GM21360 (cell line): ENCODE results near the gene FTSJ3.
"Not testable (repeated sequence)": the region's sequence is repeated elsewhere in the genome, so short reads cannot be mapped to it uniquely, and the experiment has no call there.

Experiments
- ATAC-seq: cut with Tn5 transposase; IDR thresholded peaks from one replicate; pipeline ENCODE4 v1.9.1; 2021; ENCODE audit warnings: mild to moderate bottlenecking, moderate library complexity; ENCODE audit not compliant: unreplicated experiment

Gene FTSJ3

GRCh38 chr17:63843387-63843888 is 16.0 kb upstream of the FTSJ3 start:
- ATAC-seq = not testable (repeated sequence)

DNA sequence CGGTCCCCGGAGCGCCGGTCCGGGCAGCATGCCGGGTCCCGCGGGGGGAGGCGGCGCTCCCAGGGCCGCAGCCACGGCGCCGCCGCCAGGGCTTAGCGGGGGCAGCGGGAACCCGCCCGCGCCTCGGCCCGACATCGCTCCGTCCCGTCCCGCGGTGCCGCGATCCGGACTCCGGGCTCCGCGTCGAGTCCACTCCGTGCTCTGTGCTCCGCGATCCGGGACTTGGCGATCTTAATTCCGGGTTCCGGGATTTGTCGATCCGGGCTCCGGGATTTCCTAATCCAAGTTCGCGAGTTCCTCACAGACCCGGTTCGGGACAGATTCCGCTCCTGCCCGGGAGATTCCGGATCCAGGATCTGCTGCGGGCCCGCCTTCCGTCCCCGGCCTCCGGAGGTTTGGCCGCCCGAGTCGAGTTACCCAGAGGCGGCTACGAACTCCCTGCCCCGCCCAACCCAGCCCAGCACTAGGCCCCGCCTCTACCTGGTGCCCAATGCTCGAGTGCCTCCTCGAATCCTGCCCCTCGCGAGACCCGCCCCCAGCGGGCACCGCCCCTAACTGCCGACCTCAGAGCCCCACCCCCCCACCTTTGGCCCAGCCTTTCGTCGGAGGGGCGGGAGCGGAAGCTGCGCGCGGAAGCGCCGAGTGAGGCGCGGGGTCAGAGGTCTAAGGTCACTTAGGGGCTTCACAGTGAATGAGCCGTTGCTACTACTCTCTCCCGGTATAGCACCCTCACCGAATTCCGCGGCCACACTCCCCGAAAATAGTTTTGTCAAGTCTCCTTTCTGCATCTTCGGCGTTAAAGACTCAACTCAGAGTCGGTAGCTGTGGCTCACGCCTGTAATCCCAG is 15.3 kb upstream of the FTSJ3 start, which contains the start of gene SMARCD2:
SMARCD2 (minus strand) TSS at position 146 of the 847 bp plus-strand sequence; CDS start at position 135, 11 bp downstream.
- peak; percentile 72 for ATAC-seq

DNA sequence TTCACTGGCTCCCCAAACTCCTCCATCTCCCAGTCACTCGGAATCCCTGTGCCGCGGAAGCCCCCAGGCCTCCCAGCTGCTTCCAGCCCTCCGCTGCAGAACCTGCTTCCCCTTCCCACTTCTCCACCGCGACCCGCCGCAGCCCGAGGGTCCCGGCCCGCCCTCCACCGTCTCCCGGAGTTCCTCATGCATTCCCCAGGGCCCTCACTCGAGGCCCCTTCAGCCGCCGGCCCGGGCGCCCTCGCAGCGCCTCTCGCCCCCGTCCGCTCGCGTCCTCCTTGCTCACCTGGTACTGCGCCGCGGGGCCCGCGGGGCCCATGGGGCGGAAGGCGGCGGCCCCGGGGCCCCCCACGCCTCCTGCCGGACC is 14.7 kb upstream of the FTSJ3 start:
- peak; percentile 17 for ATAC-seq

- ATAC-seq = no peak
Measured at GRCh38 chr17:63841350-63842172, 14.1 kb upstream of the FTSJ3 start.

GRCh38 chr17:63840591-63841349 is 13.3 kb upstream of the FTSJ3 start:
- no peak for ATAC-seq

- no peak for ATAC-seq
Measured at GRCh38 chr17:63838631-63839171, 11.2 kb upstream of the FTSJ3 start.

DNA sequence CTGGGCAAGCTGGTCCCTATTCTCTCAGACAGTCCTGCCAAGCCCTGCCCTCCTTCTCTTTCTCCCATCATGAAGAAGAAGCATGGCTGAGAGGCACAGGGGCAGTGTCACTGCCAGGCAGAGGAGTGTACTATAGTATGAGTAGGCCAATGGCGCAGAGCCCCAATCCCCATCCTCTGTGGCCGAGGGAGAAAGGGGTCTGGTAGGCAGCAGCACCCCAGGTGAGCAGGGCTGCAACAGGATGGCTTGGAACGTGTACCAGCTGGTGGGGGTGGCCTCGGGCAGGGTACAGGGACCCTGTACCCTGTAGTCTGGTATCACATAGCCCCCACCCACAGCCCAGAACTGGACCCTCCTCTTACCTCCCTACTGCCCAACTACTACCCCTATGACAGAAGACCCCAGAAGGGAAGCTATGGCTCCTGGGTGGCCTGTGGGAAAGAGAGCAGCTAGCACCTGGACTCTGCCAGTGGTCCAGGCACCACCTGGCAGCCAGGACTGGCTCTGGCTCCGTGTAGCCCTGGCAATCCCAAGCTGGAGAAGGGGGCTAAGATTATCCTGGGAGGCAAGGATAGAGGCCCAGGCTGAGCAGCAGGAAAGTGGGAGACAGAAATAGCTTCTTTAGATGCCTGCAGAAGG is 10.6 kb upstream of the FTSJ3 start:
- ATAC-seq = no peak

DNA sequence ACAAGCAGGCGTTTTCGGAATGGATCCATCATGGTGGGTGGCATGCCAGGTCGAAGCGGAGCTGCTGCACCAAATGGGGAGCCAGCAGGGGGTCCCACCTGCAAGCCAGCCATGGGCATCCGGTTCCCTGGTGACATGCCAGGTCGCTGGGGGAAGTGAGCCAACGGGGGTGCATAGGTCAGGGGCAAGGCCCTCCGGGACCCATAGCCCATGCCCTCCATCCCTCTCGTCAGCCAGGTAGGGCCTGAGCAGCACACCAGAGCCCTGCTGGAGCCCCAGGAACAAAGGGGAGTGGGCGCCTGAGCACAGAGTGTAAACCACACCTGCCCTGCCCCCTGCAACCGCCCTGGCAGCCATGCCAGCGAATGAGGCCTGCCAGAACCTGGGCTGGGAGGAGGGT is 10.0 kb upstream of the FTSJ3 start:
- no peak for ATAC-seq

- no peak for ATAC-seq
Measured at GRCh38 chr17:63836811-63837210, 9.3 kb upstream of the FTSJ3 start.

GRCh38 chr17:63835167-63835720 is 7.8 kb upstream of the FTSJ3 start:
- no peak for ATAC-seq

GRCh38 chr17:63834431-63835166 is 7.1 kb upstream of the FTSJ3 start:
- no peak for ATAC-seq

- no peak for ATAC-seq
Measured at GRCh38 chr17:63833741-63834373, 6.4 kb upstream of the FTSJ3 start.

DNA sequence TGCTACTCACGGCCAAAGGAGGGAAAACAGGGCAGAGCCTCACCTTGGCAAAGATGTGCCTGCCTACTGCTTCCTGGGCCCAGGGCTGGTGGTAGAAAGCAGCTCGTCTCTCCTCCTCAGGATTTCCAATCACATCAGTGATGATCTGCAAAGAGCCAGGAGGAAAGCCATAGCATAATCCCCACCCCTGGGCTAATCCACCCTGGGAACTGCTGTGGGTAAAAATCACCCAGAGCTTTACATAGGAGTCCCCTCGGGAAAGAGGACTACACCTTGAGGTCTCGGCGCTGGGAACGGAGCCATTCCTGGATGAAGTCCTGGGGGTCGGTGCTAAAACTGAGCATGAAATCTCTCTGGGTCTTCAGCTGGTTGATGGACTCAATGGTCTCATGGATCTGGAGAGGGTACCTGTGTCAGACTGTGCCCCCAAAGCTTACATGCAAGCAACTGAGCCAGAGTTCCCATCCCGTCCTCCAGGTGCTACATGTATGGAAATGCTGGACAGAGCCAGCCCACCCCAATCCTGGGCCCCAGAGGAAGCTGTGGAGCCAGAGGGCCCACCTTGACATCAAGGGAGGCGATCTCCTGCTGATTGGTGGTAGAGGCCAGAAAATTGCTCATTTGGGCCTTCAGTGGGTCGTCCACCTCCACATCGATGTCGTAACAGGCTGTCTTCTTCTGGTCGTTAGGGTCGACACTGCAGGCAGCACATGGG is 5.7 kb upstream of the FTSJ3 start:
- ATAC-seq = no peak

GRCh38 chr17:63832455-63832854 is 5.0 kb upstream of the FTSJ3 start:
- ATAC-seq = no peak

- ATAC-seq = no peak
Measured at GRCh38 chr17:63832014-63832413, 4.6 kb upstream of the FTSJ3 start.

- no peak for ATAC-seq
Measured at GRCh38 chr17:63831505-63831904, 4.0 kb upstream of the FTSJ3 start.

DNA sequence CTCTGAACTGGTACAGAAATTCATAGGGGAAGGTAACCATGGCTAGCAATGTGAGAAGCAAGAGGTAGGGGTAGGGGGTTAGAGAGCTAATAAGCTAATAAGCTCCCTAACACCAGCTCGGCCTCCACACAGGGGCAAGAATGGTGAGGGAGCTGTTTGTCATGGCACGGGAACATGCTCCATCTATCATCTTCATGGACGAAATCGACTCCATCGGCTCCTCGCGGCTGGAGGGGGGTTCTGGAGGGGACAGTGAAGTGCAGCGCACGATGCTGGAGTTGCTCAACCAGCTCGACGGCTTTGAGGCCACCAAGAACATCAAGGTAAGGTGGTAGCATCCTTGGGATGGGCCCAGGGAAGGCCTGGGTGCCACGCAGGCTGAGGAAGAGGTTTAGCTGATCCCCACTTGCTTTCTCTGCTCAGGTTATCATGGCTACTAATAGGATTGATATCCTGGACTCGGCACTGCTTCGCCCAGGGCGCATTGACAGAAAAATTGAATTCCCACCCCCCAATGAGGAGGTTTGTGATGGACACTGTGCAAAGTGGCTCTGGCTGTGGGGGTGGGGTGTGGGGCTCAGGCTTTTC is 3.5 kb upstream of the FTSJ3 start:
- no peak for ATAC-seq

GRCh38 chr17:63830278-63830677 is 2.8 kb upstream of the FTSJ3 start:
- ATAC-seq = no peak
